B cell (primary cell): ENCODE measurements around the gene XG.

Source experiments
- CTCF ChIP-seq: fragments of 200-600 bp; IDR thresholded peaks from one replicate; pipeline ENCODE4 v1.8.0; 2022; ENCODE audit warnings: antibody characterized with exemption, mild to moderate bottlenecking
- EZH2 ChIP-seq: IDR thresholded peaks from 2 replicates; pipeline ENCODE4 v1.6.1; 2012; ENCODE audit warnings: borderline replicate concordance, low read depth, mild to moderate bottlenecking, moderate library complexity, low read length; ENCODE audit not compliant: insufficient read depth, poor library complexity, severe bottlenecking

- no peak for TF ChIP-seq CTCF
- no peak for TF ChIP-seq EZH2
Observed at GRCh38 chrX:2774057-2774456, 22.2 kb downstream of the XG start.
